HEK293T (cell line): Measurements from ENCODE around the gene TRPC4AP.

Experiments used
- CTCF ChIA-PET: fragments of 350-600 bp; formaldehyde crosslinking; extraction: SDS; loops from one replicate; lab custom pipeline; 2021; ENCODE audit warnings: antibody characterized with exemption, inconsistent platforms; lab: Yijun Ruan, JAX
- POLR2A ChIA-PET: fragments of 350-600 bp; formaldehyde crosslinking; extraction: SDS; loops from one replicate; lab custom pipeline; 2020; ENCODE audit warnings: antibody characterized with exemption, inconsistent platforms; lab: Yijun Ruan, JAX
- DNase-seq: peaks from one replicate; pipeline ENCODE4 v3.0.0; 2012; ENCODE audit warnings: mixed read lengths; ENCODE audit errors: extremely low spot score
- FOXK2 ChIP-seq: fragments of 450-650 bp; IDR thresholded peaks from 2 replicates; pipeline ENCODE4 v1.6.1; 2016; ENCODE audit warnings: mild to moderate bottlenecking
- HDGF ChIP-seq: fragments of 450-650 bp; IDR thresholded peaks from 2 replicates; pipeline ENCODE4 v1.6.1; 2017; ENCODE audit warnings: antibody characterized with exemption, borderline replicate concordance
- SP1 ChIP-seq: fragments of 450-650 bp; IDR thresholded peaks from 2 replicates; pipeline ENCODE4 v1.6.1; 2017
- ZNF384 ChIP-seq: fragments of 450-650 bp; IDR thresholded peaks from 2 replicates; pipeline ENCODE4 v1.6.1; 2016

The TRPC4AP gene

DNA sequence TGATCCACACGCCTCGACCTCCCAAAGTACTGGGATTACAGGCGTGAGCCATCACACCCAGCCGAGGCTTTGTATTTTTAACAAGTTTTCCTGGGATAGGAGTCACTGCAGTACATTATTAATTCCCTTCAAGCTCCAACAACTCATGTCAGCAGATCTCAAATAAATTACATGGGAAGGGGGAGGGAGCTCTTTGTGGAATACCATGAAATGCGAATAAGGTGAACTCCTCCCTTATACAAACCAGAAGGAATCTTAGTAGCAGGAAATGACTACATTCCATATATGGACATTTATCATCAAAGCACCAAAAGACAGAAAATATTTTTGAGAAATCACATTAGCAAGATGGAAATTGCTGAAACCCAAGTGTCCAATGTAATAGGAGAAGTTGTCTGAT is 139.9 kb downstream of the TRPC4AP start:
- TF ChIP-seq HDGF (no peak), ZNF384 (no peak), SP1 (no peak), FOXK2 (no peak)
- ChIA-PET CTCF (no interaction called here), POLR2A (no interaction called here)
- DNase-seq, result no peak
